ENCODE measurements around the gene PPP4R4.

GRCh38 chr14:94306047-94306978 lies 132.2 kb downstream of the PPP4R4 start:
- TF ChIP-seq EZH2 (IDR thresholded peaks at IDR 0.05; ENCODE audit: low read depth, unreplicated experiment) = no peak
- TF ChIP-seq, protein P1, sequence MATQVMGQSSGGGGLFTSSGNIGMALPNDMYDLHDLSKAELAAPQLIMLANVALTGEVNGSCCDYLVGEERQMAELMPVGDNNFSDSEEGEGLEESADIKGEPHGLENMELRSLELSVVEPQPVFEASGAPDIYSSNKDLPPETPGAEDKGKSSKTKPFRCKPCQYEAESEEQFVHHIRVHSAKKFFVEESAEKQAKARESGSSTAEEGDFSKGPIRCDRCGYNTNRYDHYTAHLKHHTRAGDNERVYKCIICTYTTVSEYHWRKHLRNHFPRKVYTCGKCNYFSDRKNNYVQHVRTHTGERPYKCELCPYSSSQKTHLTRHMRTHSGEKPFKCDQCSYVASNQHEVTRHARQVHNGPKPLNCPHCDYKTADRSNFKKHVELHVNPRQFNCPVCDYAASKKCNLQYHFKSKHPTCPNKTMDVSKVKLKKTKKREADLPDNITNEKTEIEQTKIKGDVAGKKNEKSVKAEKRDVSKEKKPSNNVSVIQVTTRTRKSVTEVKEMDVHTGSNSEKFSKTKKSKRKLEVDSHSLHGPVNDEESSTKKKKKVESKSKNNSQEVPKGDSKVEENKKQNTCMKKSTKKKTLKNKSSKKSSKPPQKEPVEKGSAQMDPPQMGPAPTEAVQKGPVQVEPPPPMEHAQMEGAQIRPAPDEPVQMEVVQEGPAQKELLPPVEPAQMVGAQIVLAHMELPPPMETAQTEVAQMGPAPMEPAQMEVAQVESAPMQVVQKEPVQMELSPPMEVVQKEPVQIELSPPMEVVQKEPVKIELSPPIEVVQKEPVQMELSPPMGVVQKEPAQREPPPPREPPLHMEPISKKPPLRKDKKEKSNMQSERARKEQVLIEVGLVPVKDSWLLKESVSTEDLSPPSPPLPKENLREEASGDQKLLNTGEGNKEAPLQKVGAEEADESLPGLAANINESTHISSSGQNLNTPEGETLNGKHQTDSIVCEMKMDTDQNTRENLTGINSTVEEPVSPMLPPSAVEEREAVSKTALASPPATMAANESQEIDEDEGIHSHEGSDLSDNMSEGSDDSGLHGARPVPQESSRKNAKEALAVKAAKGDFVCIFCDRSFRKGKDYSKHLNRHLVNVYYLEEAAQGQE (IDR thresholded peaks at IDR 0.05; ENCODE audit: unreplicated experiment) = no peak
- TF ChIP-seq, protein P2, sequence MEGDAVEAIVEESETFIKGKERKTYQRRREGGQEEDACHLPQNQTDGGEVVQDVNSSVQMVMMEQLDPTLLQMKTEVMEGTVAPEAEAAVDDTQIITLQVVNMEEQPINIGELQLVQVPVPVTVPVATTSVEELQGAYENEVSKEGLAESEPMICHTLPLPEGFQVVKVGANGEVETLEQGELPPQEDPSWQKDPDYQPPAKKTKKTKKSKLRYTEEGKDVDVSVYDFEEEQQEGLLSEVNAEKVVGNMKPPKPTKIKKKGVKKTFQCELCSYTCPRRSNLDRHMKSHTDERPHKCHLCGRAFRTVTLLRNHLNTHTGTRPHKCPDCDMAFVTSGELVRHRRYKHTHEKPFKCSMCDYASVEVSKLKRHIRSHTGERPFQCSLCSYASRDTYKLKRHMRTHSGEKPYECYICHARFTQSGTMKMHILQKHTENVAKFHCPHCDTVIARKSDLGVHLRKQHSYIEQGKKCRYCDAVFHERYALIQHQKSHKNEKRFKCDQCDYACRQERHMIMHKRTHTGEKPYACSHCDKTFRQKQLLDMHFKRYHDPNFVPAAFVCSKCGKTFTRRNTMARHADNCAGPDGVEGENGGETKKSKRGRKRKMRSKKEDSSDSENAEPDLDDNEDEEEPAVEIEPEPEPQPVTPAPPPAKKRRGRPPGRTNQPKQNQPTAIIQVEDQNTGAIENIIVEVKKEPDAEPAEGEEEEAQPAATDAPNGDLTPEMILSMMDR (conservative IDR thresholded peaks at IDR 0.05; ENCODE audit: low read depth in 2 of 2) = no peak
- no peak for TF ChIP-seq POLR2AphosphoS5 (IDR thresholded peaks at IDR 0.05; ENCODE audit: low read depth)
- no peak for TF ChIP-seq JUNB (IDR thresholded peaks at IDR 0.05; ENCODE audit: unreplicated experiment)
- no peak for TF ChIP-seq ZNF331 (CRISPR knock-in tag; IDR thresholded peaks at IDR 0.05; ENCODE audit: low read depth)
- TF ChIP-seq EZH2phosphoT487 (IDR thresholded peaks at IDR 0.05; ENCODE audit: unreplicated experiment) = no peak
- TF ChIP-seq STAT1 (IDR thresholded peaks at IDR 0.05; ENCODE audit: unreplicated experiment) = no peak
- no peak for TF ChIP-seq NANOG (IDR thresholded peaks at IDR 0.05; ENCODE audit: borderline replicate concordance)
- TF ChIP-seq ZNF114 (CRISPR knock-in tag; IDR thresholded peaks at IDR 0.05) = no peak

Measured in GM23338 (cell line).